H1 (cell line): ENCODE measurements around the gene ARAP2. TPM values are rescaled to one million over a fixed set of nuclear protein-coding genes. Genes with fewer than 3 reads are reported as not detected.

Experiments used
- CTCF ChIA-PET: fragments of 300-600 bp; sonication (Branson Sonifier 250); formaldehyde crosslinking; loops from one replicate; lab custom pipeline; 2021; ENCODE audit not compliant: partially characterized antibody; lab: Charles Lee
- POLR2A ChIA-PET: fragments of 300-600 bp; sonication (Branson Sonifier 250); formaldehyde crosslinking; loops from one replicate; lab custom pipeline; 2021; ENCODE audit warnings: inconsistent platforms; ENCODE audit not compliant: partially characterized antibody; lab: Charles Lee
- DNase-seq, 2 experiments: peaks; one replicate each; pipeline versions ENCODE4 v3.0.0 to v3.0.0-alpha.2; 2010 to 2022; ENCODE audit warnings: low spot score in 2 of 2, low read depth in 1 of 2, mixed read lengths in 1 of 2
- FAIRE-seq: peaks from 2 replicates; lab custom pipeline; 2011; peaks lifted over from hg19 to GRCh38; lab: Jason Lieb, UNC
- H2AFZ ChIP-seq: 2 replicates; pipeline ENCODE4 v1.8.1; 2012; ENCODE audit warnings: low read length, inconsistent platforms
- H2AK5ac ChIP-seq: 2 replicates; pipeline ENCODE4 v1.6.1; 2013; ENCODE audit warnings: low read depth, low read length
- H2BK120ac ChIP-seq: replicated peaks from 2 replicates; pipeline ENCODE3; 2013; ENCODE audit warnings: low read depth, low read length, inconsistent platforms
- H2BK12ac ChIP-seq: 2 replicates; pipeline ENCODE4 v1.6.1; 2013; ENCODE audit warnings: low read depth, low read length
- H2BK15ac ChIP-seq: 2 replicates; pipeline ENCODE4 v1.6.1; 2013; ENCODE audit warnings: low read length
- H2BK20ac ChIP-seq: 2 replicates; pipeline ENCODE4 v1.6.1; 2013; ENCODE audit warnings: low read length
- H2BK5ac ChIP-seq: 2 replicates; pipeline ENCODE4 v1.6.1; 2013; ENCODE audit warnings: low read depth, low read length
- H3K14ac ChIP-seq: 2 replicates; pipeline ENCODE4 v1.6.1; 2013; ENCODE audit warnings: inconsistent platforms; ENCODE audit not compliant: insufficient read length
- H3K18ac ChIP-seq: 2 replicates; pipeline ENCODE4 v1.6.1; 2013; ENCODE audit warnings: low read length; ENCODE audit errors: extremely low read depth
- H3K23ac ChIP-seq: 2 replicates; pipeline ENCODE4 v1.6.1; 2013; ENCODE audit warnings: inconsistent platforms; ENCODE audit not compliant: insufficient read length
- H3K23me2 ChIP-seq: 2 replicates; pipeline ENCODE4 v1.6.1; 2013; ENCODE audit warnings: low read depth, low read length
- H3K27ac ChIP-seq: 2 replicates; pipeline ENCODE4 v1.6.1; 2011; ENCODE audit warnings: low read depth, low read length, inconsistent platforms
- H3K27me3 ChIP-seq, 4 experiments: replicated peaks in 1 of 4; 1 replicate in 1 of 4; 2 replicates in 3 of 4; pipeline versions ENCODE4 v1.6.1 to v1.8.1; 2011 to 2013; ENCODE audit warnings: low read length in 3 of 4, mild to moderate bottlenecking in 3 of 4, inconsistent platforms in 2 of 4, mixed read lengths in 2 of 4, moderate library complexity in 1 of 4; ENCODE audit not compliant: control insufficient read depth in 3 of 4, insufficient read depth in 3 of 4; ENCODE audit errors: extremely low read depth in 1 of 4
- H3K36me3 ChIP-seq, 4 experiments: 2 replicates each; pipeline versions ENCODE4 v1.6.1 to v1.8.1; 2011 to 2013; ENCODE audit warnings: mild to moderate bottlenecking in 4 of 4, low read length in 3 of 4, moderate library complexity in 2 of 4, control low read depth in 1 of 4, inconsistent platforms in 1 of 4; ENCODE audit not compliant: insufficient read depth in 4 of 4, control insufficient read depth in 2 of 4
- H3K4ac ChIP-seq: replicated peaks from 2 replicates; pipeline ENCODE3; 2013; ENCODE audit warnings: low read length, low read depth, mixed read lengths, inconsistent platforms; ENCODE audit not compliant: insufficient read length
- H3K4me1 ChIP-seq, 4 experiments: replicated peaks in 1 of 4; 1 replicate in 1 of 4; 2 replicates in 3 of 4; pipeline versions ENCODE4 v1.6.1 to v1.8.1; 2011 to 2013; ENCODE audit warnings: low read length in 3 of 4, inconsistent platforms in 2 of 4, mixed read lengths in 1 of 4; ENCODE audit not compliant: insufficient read depth in 4 of 4, control insufficient read depth in 3 of 4
- H3K4me2 ChIP-seq, 2 experiments: 2 replicates each; pipeline versions ENCODE4 v1.6.1 to v1.8.1; 2011 to 2013; ENCODE audit warnings: low read depth in 2 of 2, low read length in 2 of 2, control low read depth in 1 of 2, inconsistent platforms in 1 of 2, mild to moderate bottlenecking in 1 of 2; ENCODE audit not compliant: insufficient read depth in 1 of 2
- H3K4me3 ChIP-seq, 4 experiments: fragments of 200-600, 300-600 bp in 1 of 4; sonication (generic), shearing (Covaris generic), sonication (Bioruptor Twin) in 1 of 4; 2 replicates each; pipeline versions ENCODE4 v1.5.1 to v1.8.1; 2011 to 2016; ENCODE audit warnings: low read length in 4 of 4, low read depth in 3 of 4, control low read depth in 2 of 4, inconsistent platforms in 2 of 4, mild to moderate bottlenecking in 2 of 4, mixed read lengths in 1 of 4, moderate library complexity in 1 of 4; ENCODE audit not compliant: insufficient read depth in 2 of 4; ENCODE audit errors: extremely low read depth in 1 of 4
- H3K56ac ChIP-seq: replicated peaks from 2 replicates; pipeline ENCODE3; 2013; ENCODE audit warnings: low read depth, mild to moderate bottlenecking, mixed read lengths, low read length, inconsistent platforms; ENCODE audit not compliant: insufficient read length
- H3K79me1 ChIP-seq: 2 replicates; pipeline ENCODE4 v1.6.1; 2013; ENCODE audit warnings: low read depth, low read length, control low read depth
- H3K79me2 ChIP-seq, 2 experiments: 2 replicates each; pipeline versions ENCODE4 v1.6.1 to v1.8.1; 2012 to 2013; ENCODE audit warnings: low read length in 2 of 2, mild to moderate bottlenecking in 2 of 2, inconsistent platforms in 1 of 2; ENCODE audit not compliant: insufficient read depth in 2 of 2, control insufficient read depth in 1 of 2
- H3K9ac ChIP-seq, 4 experiments: replicated peaks in 1 of 4; 1 replicate in 1 of 4; 2 replicates in 3 of 4; pipeline versions ENCODE4 v1.6.1 to v1.8.1; 2011 to 2013; ENCODE audit warnings: low read depth in 3 of 4, low read length in 3 of 4, control low read depth in 2 of 4, mild to moderate bottlenecking in 2 of 4, moderate library complexity in 2 of 4, inconsistent platforms in 1 of 4; ENCODE audit errors: extremely low read depth in 1 of 4
- H3K9me3 ChIP-seq, 2 experiments: 2 replicates each; pipeline versions ENCODE4 v1.6.1 to v1.8.1; 2012 to 2013; ENCODE audit warnings: mild to moderate bottlenecking in 2 of 2, moderate library complexity in 2 of 2, control low read depth in 1 of 2, inconsistent platforms in 1 of 2, low read depth in 1 of 2, low read length in 1 of 2, mixed read lengths in 1 of 2; ENCODE audit not compliant: insufficient read depth in 2 of 2
- H4K20me1 ChIP-seq, 2 experiments: replicated peaks in 1 of 2; 2 replicates each; pipeline versions ENCODE3 to v1.8.1; 2011 to 2013; ENCODE audit warnings: inconsistent platforms in 2 of 2, low read length in 2 of 2, mild to moderate bottlenecking in 1 of 2; ENCODE audit not compliant: insufficient read depth in 2 of 2, control insufficient read depth in 1 of 2
- H4K5ac ChIP-seq: 2 replicates; pipeline ENCODE4 v1.6.1; 2013; ENCODE audit warnings: low read length, low read depth, mixed read lengths, inconsistent platforms; ENCODE audit not compliant: insufficient read length
- H4K8ac ChIP-seq: 2 replicates; pipeline ENCODE4 v1.8.0; 2013; ENCODE audit warnings: mild to moderate bottlenecking, moderate library complexity, low read length, inconsistent platforms; ENCODE audit not compliant: insufficient read depth; ENCODE audit errors: extremely low read depth
- H4K91ac ChIP-seq: replicated peaks from 2 replicates; pipeline ENCODE3; 2013; ENCODE audit warnings: low read length, mixed read lengths, inconsistent platforms; ENCODE audit not compliant: insufficient read length
- WGBS, 2 experiments: shearing (Covaris generic) in 1 of 2; methylation state at CpG; one replicate each; pipeline versions ENCODE4 v1.1.6 to v1.1.7; 2013 to 2015; ENCODE audit warnings: low lambda C conversion rate in 2 of 2, mixed read lengths in 2 of 2, inconsistent platforms in 1 of 2, low coverage in 1 of 2, missing lambda C conversion rate in 1 of 2; ENCODE audit not compliant: insufficient replicate concordance in 2 of 2, insufficient coverage in 1 of 2, insufficient read length in 1 of 2; ENCODE audit errors: extremely low coverage in 1 of 2, missing lambda C conversion rate in 1 of 2; 5-methylcytosine and 5-hydroxymethylcytosine counted together
- polyA plus RNA-seq, 7 experiments: library from polyadenylated mRNA; depleted of rRNA in 3 of 7; stranded (reverse) in 5 of 7; unstranded in 2 of 7; fragments of >200 nt in 5 of 7; fragments of 200-250 nt in 2 of 7; gene quantifications; 1 replicate in 5 of 7; 2 replicates in 1 of 7; 4 replicates in 1 of 7; pipeline versions ENCODE4 v1.2.1 to v1.2.3, GENCODE V29; 2011 to 2013; ENCODE audit warnings: missing spikeins in 2 of 7, mixed read lengths in 2 of 7
- total RNA-seq: library from RNA; stranded (reverse); fragmentation: NEBNext Ultra II Directional; extraction: Animal tissue kit (Norgen Biotek cat#: 25700); gene quantifications from 2 replicates; pipeline ENCODE4 v1.2.1, GENCODE V29; 2021

Gene ARAP2
- total and polyA plus RNA-seq, 2 of the 8 experiments (the other 6 are each of a cell fraction or from before 2014, with no cell fraction given) = 0.15 to 2.3 TPM

DNA sequence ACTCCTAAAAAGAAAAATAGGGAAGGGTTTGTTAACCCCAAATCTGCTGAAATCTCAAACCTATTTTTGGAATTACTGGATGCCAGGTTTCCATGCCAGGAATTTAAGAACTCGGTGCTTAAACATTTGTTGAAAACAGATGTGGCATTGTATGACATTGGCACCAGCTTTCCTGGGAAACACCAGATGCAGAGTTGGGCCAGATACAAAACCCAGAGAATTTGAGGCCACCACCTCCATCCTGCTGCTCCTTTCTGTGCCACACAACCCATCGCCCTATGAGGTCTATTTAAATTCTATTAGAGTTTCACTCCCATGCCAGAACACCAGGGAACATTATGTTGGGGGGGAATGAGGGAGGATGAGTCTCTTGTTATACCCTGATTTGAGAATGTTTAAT lies 71.7 kb downstream of the ARAP2 start:
- Histone ChIP-seq H2BK5ac (no peak overlapping the region), H4K20me1 (no peaks in the 10 kb centered on the region)
- POLR2A ChIA-PET = no interaction called here

More for the DNA sequence above, 71.7 kb downstream of the ARAP2 start:
- Histone ChIP-seq H3K9me3 (no peaks in the 10 kb centered on the region), H4K91ac (no peak overlapping the region), H3K4me3 (no peak overlapping the region), H3K4me1 (no peaks in the 10 kb centered on the region), H3K4ac (no peak overlapping the region), H3K18ac (no peak overlapping the region), H3K14ac (no peak overlapping the region), H3K4me2 (no peak overlapping the region), H2AK5ac (no peak overlapping the region), H4K8ac (no peak overlapping the region), H3K56ac (no peak overlapping the region), H2BK120ac (no peak overlapping the region), H2BK20ac (no peak overlapping the region), H3K36me3 (no peaks in the 10 kb centered on the region), H2AFZ (no peak overlapping the region), H3K79me1 (no peaks in the 10 kb centered on the region), H3K79me2 (no peaks in the 10 kb centered on the region), H3K23ac (no peak overlapping the region), H3K27ac (no peak overlapping the region), H2BK15ac (no peak overlapping the region), H3K27me3 (no peaks in the 10 kb centered on the region), H3K9ac (no peak overlapping the region), H3K23me2 (no peaks in the 10 kb centered on the region), H2BK12ac (no peak overlapping the region), H4K5ac (no peak overlapping the region)
- CTCF ChIA-PET = interaction anchor here (1.2 kb wide), 1 partner anchor 13 kb away, joined by 3 read pairs; no protein-coding TSS in a partner anchor
- FAIRE-seq (no peak), DNase-seq (no peak)
- WGBS, 2 experiments = 78% methylated on average over 2 of the region's 2 CpGs; no CpG with 5 or more reads in 1 of the 2 experiments
